ENCODE results near the gene NEUROD2. TPM values are rescaled to one million over a fixed set of nuclear protein-coding genes. Genes with fewer than 3 reads are reported as not detected.

NEUROD2 gene
- total RNA-seq, 1 donor from 2014 or later: not detected

GRCh38 chr17:39576187-39576586 is 31.5 kb downstream of the NEUROD2 start:
- DNase-seq: no peak
- peaks cover 4% of the 10 kb centered on the region for H3K4me1 Mint-ChIP-seq
- H3K36me3 Mint-ChIP-seq (ENCODE audit: low read depth): peaks cover 3% of the 10 kb centered on the region
- no peak for TF ChIP-seq CTCF (IDR thresholded peaks at IDR 0.05)
- H3K9me3 Mint-ChIP-seq: peaks cover under 1% of the 10 kb centered on the region
- intact Hi-C loops (cut with micrococcal nuclease): loop anchor here (1.0 kb wide), 1 partner anchor 28 kb away; no protein-coding TSS in a partner anchor
- no peak overlapping the region for H3K27ac Mint-ChIP-seq
- ATAC-seq (ENCODE audit: low read depth): no peak
- CTCF ChIA-PET: interaction anchor here (1.1 to 2.2 kb wide), 2 partner anchors 28 to 46 kb away, joined by 3 to 9 read pairs; no protein-coding TSS in a partner anchor
- POLR2A ChIA-PET: no interaction called here
- H3K27me3 Mint-ChIP-seq: peaks cover 10% of the 10 kb centered on the region
- H3K4me3 Mint-ChIP-seq: no peak overlapping the region

GRCh38 chr17:39573447-39574298 is 34.0 kb downstream of the NEUROD2 start:
- CTCF ChIA-PET: no interaction called here
- Mint-ChIP-seq H3K4me1 (peaks cover 4% of the 10 kb centered on the region), H3K4me3 (peak overlapping the region; percentile 90), H3K36me3 (ENCODE audit: low read depth) (peaks cover 25% of the 10 kb centered on the region), H3K27me3 (peaks cover 10% of the 10 kb centered on the region), H3K9me3 (peaks cover 3% of the 10 kb centered on the region), H3K27ac (no peak overlapping the region)
- intact Hi-C loops (cut with micrococcal nuclease): loop anchor here (2.0 kb wide), 1 partner anchor 23 kb away; no protein-coding TSS in a partner anchor
- no peak for TF ChIP-seq CTCF (IDR thresholded peaks at IDR 0.05)
- POLR2A ChIA-PET: interaction anchor here (0.6 to 1.4 kb wide), 5 partner anchors 13 to 407 kb away, joined by 3 to 9 read pairs (median 3); partner anchors contain the start of genes CDK12 and PSMD3
- DNase-seq: peak; percentile 29
- peak; percentile 72 for ATAC-seq (ENCODE audit: low read depth)

GRCh38 chr17:39572121-39572520 is 35.6 kb downstream of the NEUROD2 start:
- Mint-ChIP-seq H3K27me3 (peaks cover 6% of the 10 kb centered on the region), H3K4me1 (peaks cover 4% of the 10 kb centered on the region), H3K9me3 (peaks cover 3% of the 10 kb centered on the region), H3K36me3 (ENCODE audit: low read depth) (peaks cover 38% of the 10 kb centered on the region), H3K27ac (no peak overlapping the region), H3K4me3 (no peak overlapping the region)
- CTCF ChIA-PET: no interaction called here
- intact Hi-C loops (cut with micrococcal nuclease): loop anchor here (2.0 kb wide), 1 partner anchor 21 kb away; no protein-coding TSS in a partner anchor
- POLR2A ChIA-PET: no interaction called here
- no peak for DNase-seq
- TF ChIP-seq CTCF (IDR thresholded peaks at IDR 0.05): no peak
- no peak for ATAC-seq (ENCODE audit: low read depth)

GRCh38 chr17:39569126-39569525 is 38.6 kb downstream of the NEUROD2 start:
- Mint-ChIP-seq H3K4me1 (peaks cover 3% of the 10 kb centered on the region), H3K4me3 (no peak overlapping the region), H3K27me3 (peaks cover 2% of the 10 kb centered on the region), H3K27ac (no peak overlapping the region), H3K9me3 (peaks cover 3% of the 10 kb centered on the region), H3K36me3 (ENCODE audit: low read depth) (peaks cover 61% of the 10 kb centered on the region)
- intact Hi-C loops (cut with micrococcal nuclease): no loop called here
- no peak for TF ChIP-seq CTCF (IDR thresholded peaks at IDR 0.05)
- CTCF ChIA-PET: no interaction called here
- ATAC-seq (ENCODE audit: low read depth) (no peak), DNase-seq (no peak)
- POLR2A ChIA-PET: no interaction called here

GRCh38 chr17:39568702-39569101 is 39.0 kb downstream of the NEUROD2 start:
- Mint-ChIP-seq H3K27me3 (no peaks in the 10 kb centered on the region), H3K4me3 (no peak overlapping the region), H3K9me3 (peaks cover 3% of the 10 kb centered on the region), H3K4me1 (no peaks in the 10 kb centered on the region), H3K27ac (no peak overlapping the region), H3K36me3 (ENCODE audit: low read depth) (peaks cover 61% of the 10 kb centered on the region)
- ChIA-PET CTCF (no interaction called here), POLR2A (no interaction called here)
- DNase-seq (no peak), ATAC-seq (ENCODE audit: low read depth) (no peak)
- intact Hi-C loops (cut with micrococcal nuclease): no loop called here
- TF ChIP-seq CTCF (IDR thresholded peaks at IDR 0.05): no peak
